T-helper 9 cell (primary cell): ENCODE measurements around the gene TCEAL2.
"Not testable (repeated sequence)": the region's sequence is repeated elsewhere in the genome, so short reads cannot be mapped to it uniquely, and the experiment has no call there.

Experiments used
- DNase-seq: peaks from one replicate; pipeline ENCODE4 v3.0.0-alpha.2; 2020
- total RNA-seq, 2 donors: gene quantifications; one replicate each; lab custom pipeline; 2026; lab: John Stamatoyannopoulos, UW

TCEAL2 gene
- total RNA-seq, result 1.2 to 1.3 reads per million in 2 donors

DNA sequence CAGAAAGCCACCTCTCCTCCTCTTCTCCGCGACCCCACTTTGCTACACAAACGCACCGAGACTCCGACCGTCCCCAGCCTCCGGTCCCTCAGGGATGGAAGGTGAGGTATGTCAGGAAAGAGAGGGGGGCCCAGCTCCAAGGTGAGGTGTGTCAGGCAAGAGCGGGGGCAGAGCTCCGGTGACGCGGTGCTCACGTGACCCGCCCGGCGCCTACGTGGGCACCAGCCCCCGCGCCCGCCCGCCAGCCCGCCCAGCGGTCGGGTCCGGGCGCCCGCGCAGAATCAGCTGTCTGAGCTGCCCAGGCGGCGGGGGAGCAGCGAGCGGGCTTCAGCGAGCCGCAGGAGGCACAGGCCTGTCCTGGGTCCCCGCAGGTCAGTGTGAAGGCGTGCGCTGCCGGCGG lies at the start of gene TCEAL2:
TCEAL2 (plus strand) TSS at position 244 of the 400 bp plus-strand sequence. CDS start 1,152 bp downstream, outside the sequence.
- peak; percentile 7 for DNase-seq

- DNase-seq, result no peak
Observed at GRCh38 chrX:102077426-102077825, 48.1 kb upstream of the TCEAL2 start.

GRCh38 chrX:102085706-102086105 lies 39.8 kb upstream of the TCEAL2 start:
- DNase-seq, result no peak

- DNase-seq, result no peak
Observed at GRCh38 chrX:102113367-102113766, 12.1 kb upstream of the TCEAL2 start.

DNA sequence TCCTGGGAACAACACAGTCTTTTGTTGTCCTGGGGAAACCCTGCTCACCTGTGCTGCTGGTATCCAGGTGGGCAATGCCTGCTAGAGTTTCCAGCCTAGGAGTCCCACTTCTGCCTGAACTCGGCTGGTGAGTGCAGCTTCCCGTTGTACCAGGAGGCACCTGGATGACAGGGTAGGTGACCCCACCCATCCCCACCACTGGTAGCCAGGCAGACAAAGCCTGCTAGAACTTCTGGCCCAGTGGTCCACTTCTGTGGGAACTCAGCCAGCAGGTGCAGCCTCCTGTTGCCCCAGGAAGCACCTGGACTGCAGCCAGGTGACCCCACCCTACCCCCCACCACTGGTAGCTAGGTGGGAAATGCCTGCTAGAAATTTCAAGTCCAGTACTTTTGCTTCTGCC lies 9.7 kb upstream of the TCEAL2 start:
- no peak for DNase-seq

- not testable (repeated sequence) for DNase-seq
Observed at GRCh38 chrX:102125014-102125413, 465 bp upstream of the TCEAL2 start.

GRCh38 chrX:102126080-102126818 lies 770 bp downstream of the TCEAL2 start:
- not testable (repeated sequence) for DNase-seq

GRCh38 chrX:102126863-102127262 lies 1.4 kb downstream of the TCEAL2 start:
- no peak for DNase-seq

DNA sequence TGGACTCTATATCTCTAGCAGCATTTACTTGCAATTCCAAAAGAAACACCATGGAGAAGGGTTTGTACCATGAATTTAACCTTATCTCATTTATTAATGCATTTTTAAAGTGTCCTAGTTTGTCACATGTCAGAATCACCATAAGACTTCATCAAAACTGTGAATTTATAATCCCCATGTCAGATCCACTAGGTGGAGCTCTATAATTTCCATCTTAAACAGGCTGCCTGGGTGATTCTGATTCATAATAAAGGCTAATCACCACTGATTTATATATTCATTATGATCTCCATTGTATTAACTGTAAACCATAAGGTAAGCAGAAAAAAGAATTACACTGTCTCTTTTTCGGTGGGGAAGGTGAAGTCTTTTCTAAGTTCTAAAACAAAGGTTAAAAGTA lies 4.0 kb downstream of the TCEAL2 start:
- DNase-seq, result no peak

DNA sequence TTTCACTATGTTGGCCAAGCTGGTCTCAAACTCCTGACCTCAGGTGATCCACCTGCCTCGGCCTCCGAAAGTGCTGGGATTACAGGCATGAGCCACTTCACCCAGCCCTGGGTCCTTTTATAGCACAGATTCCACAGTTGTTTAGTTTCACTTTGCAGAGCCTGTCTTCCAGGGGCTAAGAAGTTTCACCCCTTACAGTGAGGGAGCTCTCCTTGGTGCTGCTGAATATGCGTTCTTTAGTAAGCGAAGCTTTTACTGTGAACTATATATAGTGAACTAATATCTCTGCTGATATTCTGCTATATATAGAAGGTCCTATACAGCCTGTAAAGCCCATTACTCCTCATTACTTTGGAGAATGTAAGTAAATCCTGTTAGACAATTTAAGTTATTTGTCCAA lies 12.6 kb downstream of the TCEAL2 start:
- no peak for DNase-seq

GRCh38 chrX:102140876-102141275 lies 15.4 kb downstream of the TCEAL2 start:
- DNase-seq, result not testable (repeated sequence)

GRCh38 chrX:102141631-102142030 lies 16.2 kb downstream of the TCEAL2 start:
- not testable (repeated sequence) for DNase-seq

DNA sequence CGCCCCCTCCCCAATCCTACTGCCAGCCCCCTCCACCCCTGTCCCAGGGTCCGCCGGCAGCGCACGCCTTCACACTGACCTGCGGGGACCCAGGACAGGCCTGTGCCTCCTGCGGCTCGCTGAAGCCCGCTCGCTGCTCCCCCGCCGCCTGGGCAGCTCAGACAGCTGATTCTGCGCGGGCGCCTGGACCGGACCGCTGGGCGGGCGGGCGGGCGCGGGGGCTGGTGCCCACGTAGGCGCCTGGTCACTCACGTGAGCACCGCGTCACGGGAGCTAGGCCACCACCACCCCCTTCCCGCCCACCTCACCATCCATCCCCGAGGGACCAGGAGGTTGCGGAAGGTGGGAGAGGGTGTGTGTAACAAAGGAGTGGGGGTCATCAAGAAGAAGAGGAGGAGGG lies 16.8 kb downstream of the TCEAL2 start, which contains the start of gene TCEAL6:
TCEAL6 (minus strand) TSS at position 208 of the 400 bp plus-strand sequence.
- DNase-seq, result not testable (repeated sequence)

DNA sequence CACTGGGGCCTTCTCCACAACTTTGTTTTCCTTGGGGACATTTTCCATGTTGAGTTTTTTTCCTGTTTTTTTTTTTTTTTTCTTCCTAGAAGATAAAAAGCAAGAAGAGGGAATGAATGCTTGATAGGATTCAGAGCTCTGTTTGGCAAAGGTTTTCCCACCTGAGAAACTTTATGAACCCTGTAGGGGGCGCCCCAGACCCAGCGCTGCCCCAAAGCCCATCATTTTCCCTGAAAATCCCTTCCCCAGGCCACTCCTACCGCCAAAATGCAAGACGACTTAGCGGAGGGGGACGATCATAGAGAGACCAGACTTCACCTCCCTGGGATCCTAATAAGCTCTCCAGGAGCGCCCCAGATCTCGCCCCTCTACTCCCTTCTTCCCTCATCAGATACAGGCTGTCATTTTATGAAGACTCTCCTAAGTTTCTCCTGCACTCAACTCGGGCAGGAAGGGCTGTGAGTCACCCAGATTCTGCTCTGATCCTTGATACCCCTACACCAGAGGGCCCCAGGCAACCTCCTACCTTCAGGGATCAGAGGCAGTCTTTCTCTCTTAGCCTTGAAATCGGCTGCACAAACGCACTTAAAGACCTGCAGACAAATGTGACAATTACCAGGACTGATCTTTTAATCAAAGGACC lies 28.9 kb downstream of the TCEAL2 start:
- no peak for DNase-seq

- peak; percentile 8 for DNase-seq
Observed at GRCh38 chrX:102154900-102155805, 29.7 kb downstream of the TCEAL2 start.

GRCh38 chrX:102155806-102156179 lies 30.3 kb downstream of the TCEAL2 start, which contains the start of gene BEX5:
Gene BEX5, minus strand, starts transcription at chrX:102155977. Its CDS starts 1,712 bp downstream, at chrX:102154265.
- peak; percentile 39 for DNase-seq
